ENCODE measurements around the gene ABI3BP. TPM values are rescaled to one million over a fixed set of nuclear protein-coding genes. Genes with fewer than 3 reads are reported as not detected.

ABI3BP gene
- total and polyA plus RNA-seq, 10 of the 15 experiments (the other 5 are each of a cell fraction or from before 2014, with no cell fraction given) = 0.03 to 0.42 (median 0.11) TPM; not detected in 4

- FAIRE-seq = no peak
Measured at GRCh38 chr3:100879195-100879810, 113.9 kb downstream of the ABI3BP start.

More at GRCh38 chr3:100879195-100879810, 113.9 kb downstream of the ABI3BP start:
- Histone ChIP-seq H3K27ac (ENCODE audit: control insufficient read depth, insufficient read depth) (no peak overlapping the region), H3K4me3 (no peak overlapping the region), H3K79me2 (ENCODE audit: control insufficient read depth, insufficient read depth, low read length) (no peaks in the 10 kb centered on the region), H3K9me3 (replicated peaks; ENCODE audit: control insufficient read depth, insufficient read depth, low read length) (no peaks in the 10 kb centered on the region), H2AFZ (ENCODE audit: control insufficient read depth, low read depth, low read length) (no peak overlapping the region), H3K4me1 (ENCODE audit: control insufficient read depth, insufficient read depth, low read length) (no peaks in the 10 kb centered on the region), H3K9ac (ENCODE audit: control insufficient read depth, insufficient read depth, low read length) (no peak overlapping the region), H3K27me3 (replicated peaks in 1 of 2; ENCODE audit: control insufficient read depth in 2 of 2, insufficient read depth in 2 of 2, low read length in 1 of 2) (no peaks in the 10 kb centered on the region), H3K4me2 (ENCODE audit: control insufficient read depth, insufficient read depth) (no peak overlapping the region), H3K36me3 (ENCODE audit: control insufficient read depth in 2 of 2, insufficient read depth in 2 of 2, low read length in 1 of 2) (no peaks in the 10 kb centered on the region), H4K20me1 (ENCODE audit: control insufficient read depth, insufficient read depth) (no peaks in the 10 kb centered on the region)
- DNase-seq (ENCODE audit: low read depth, low spot score) = no peak
- ChIA-PET POLR2A (interaction anchor here (0.5 kb wide), 1 partner anchor 164 kb away, joined by 3 read pairs; no protein-coding TSS in a partner anchor), CTCF (interaction anchor here (1.3 kb wide), 1 partner anchor 13 kb away, joined by 3 read pairs; no protein-coding TSS in a partner anchor), RAD21 (ENCODE audit: unreplicated experiment) (no interaction called here), SMC1A (ENCODE audit: uncharacterized antibody, unreplicated experiment) (interaction anchor here (1.6 kb wide), 1 partner anchor 12 kb away, joined by 3 read pairs; no protein-coding TSS in a partner anchor)
- TF ChIP-seq SIX5 (IDR thresholded peaks at IDR 0.05; ENCODE audit: low read depth, low read length, severe bottlenecking) (no peak), NFYB (IDR thresholded peaks at IDR 0.05; ENCODE audit: insufficient read depth, low read depth, low read length) (no peak), SKIL (IDR thresholded peaks at IDR 0.05; ENCODE audit: low read depth, poor library complexity, severe bottlenecking) (no peak), TBL1XR1 (IDR thresholded peaks at IDR 0.05; ENCODE audit: low read depth, low read length) (no peak), ZNF384 (IDR thresholded peaks at IDR 0.05; ENCODE audit: borderline replicate concordance, low read depth, low read length) (no peak), ATF3 (IDR thresholded peaks at IDR 0.05; ENCODE audit: borderline replicate concordance, extremely low read depth, low read depth, low read length) (no peak), SMAD5 (IDR thresholded peaks at IDR 0.05; ENCODE audit: low read depth) (no peak), SREBF2 (IDR thresholded peaks at IDR 0.05; ENCODE audit: low read length) (no peak), EGR1 (IDR thresholded peaks at IDR 0.05; ENCODE audit: borderline replicate concordance in 1 of 2, low read depth in 2 of 2, low read length in 2 of 2) (no peak), SMC3 (IDR thresholded peaks at IDR 0.05; ENCODE audit: borderline replicate concordance, low read length) (no peak), YBX1 (IDR thresholded peaks at IDR 0.05) (no peak), HDAC6 (IDR thresholded peaks at IDR 0.05; ENCODE audit: unreplicated experiment) (no peak), E4F1 (IDR thresholded peaks at IDR 0.05; ENCODE audit: borderline replicate concordance, partially characterized antibody) (no peak), TCF3 (IDR thresholded peaks at IDR 0.05; ENCODE audit: borderline replicate concordance, insufficient read depth, low read depth, low read length) (no peak)
- WGBS (ENCODE audit: insufficient coverage, insufficient replicate concordance, low lambda C conversion rate, missing lambda C conversion rate) = 89% methylated on average over 3 of the region's 4 CpGs
- ATAC-seq = no peak
- intact Hi-C loops (cut with micrococcal nuclease; ENCODE audit: unreplicated experiment) = no loop called here
- BruUV-seq (replicated peaks) = no TSS peak
- in situ Hi-C loops (cut with MboI) = no loop called here
